Urinary bladder (tissue), 4 donors: Measurements from ENCODE around the gene ADARB1. TPM values are rescaled to one million over a fixed set of nuclear protein-coding genes. Genes with fewer than 3 reads are reported as not detected.

ENCODE experiments used
- DNase-seq: peaks from one replicate; pipeline ENCODE4 v3.0.0-alpha.2; 2015; ENCODE audit errors: extremely low spot score
- H3K27ac ChIP-seq: one replicate; pipeline ENCODE4 v1.5.1; 2013; ENCODE audit warnings: low read depth, mild to moderate bottlenecking, moderate library complexity
- H3K36me3 ChIP-seq: one replicate; pipeline ENCODE4 v1.6.1; 2013; ENCODE audit warnings: mild to moderate bottlenecking, moderate library complexity; ENCODE audit not compliant: insufficient read depth
- H3K4me1 ChIP-seq: one replicate; pipeline ENCODE4 v1.6.1; 2013; ENCODE audit warnings: mild to moderate bottlenecking, moderate library complexity; ENCODE audit not compliant: insufficient read depth
- H3K4me3 ChIP-seq: one replicate; pipeline ENCODE4 v1.5.1; 2013; ENCODE audit warnings: low read depth, low read length
- WGBS: extraction: QIAGEN DNeasy Blood & Tissue Kit; methylation state at CpG from one replicate; pipeline ENCODE4 v1.1.7; 2013; 5-methylcytosine and 5-hydroxymethylcytosine counted together
- polyA plus RNA-seq: library from polyadenylated mRNA; stranded (reverse); fragments of 200-250 nt; gene quantifications from one replicate; pipeline ENCODE4 v1.2.3, GENCODE V29; 2013
- total RNA-seq: library from RNA; depleted of rRNA; stranded (reverse); fragments of >200 nt; gene quantifications from one replicate; pipeline ENCODE4 v1.2.3, GENCODE V29; 2014
- donor health status: healthy with polysubstance abuse.
- donor health status: healthy.

The ADARB1 gene
- total and polyA plus RNA-seq, 2 donors: 35.3 to 79.8 TPM

DNA sequence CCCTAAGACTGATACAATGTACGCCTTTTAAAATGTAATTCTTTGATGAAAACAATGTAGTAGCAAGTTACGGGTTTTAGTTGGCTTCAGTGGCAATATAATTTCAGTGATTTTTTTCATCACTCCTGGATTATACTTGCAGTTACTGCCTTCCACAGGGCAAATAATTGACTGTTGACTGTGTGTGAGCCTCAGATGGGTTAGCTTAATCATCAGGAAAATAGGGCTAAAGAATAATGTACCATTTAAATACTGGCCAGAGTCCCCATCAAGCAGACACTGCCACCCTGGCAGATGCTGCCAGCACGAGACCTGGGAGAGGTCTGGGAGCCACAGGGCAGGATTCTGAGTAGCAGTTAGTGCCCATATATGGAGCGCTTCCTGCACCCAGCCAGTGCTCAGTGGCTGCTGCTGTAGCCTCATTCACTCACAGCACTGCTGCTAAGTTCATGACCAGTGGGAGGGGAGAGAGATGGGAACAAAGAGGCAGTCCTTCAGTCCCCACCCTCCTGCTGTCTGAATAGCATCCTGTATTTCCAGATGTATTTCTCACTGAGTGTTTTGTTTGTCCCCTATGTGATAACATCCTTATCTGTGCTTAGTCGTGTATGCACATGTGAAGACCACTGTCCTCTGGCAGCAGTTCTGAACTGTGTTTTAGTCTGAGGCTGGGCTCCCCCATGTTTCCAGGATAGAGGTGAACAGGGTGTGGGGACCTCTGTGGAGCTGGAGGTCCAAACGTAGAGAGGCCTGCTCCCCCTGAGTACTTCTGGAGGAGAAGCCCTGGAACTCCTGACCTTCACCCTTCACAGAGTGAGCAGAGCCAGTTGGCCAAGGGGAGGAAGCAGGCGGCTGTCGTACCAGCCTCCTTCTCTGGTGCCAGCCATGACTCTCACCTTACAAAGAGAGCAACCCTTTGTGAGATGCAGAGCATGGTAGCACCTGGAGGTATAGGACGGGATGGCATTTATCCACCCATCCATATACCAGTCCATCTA, 80.4 kb downstream of the ADARB1 start:
- WGBS: 71% methylated on average over 9 of the region's 9 CpGs
- no peaks in the 10 kb centered on the region for H3K4me1 ChIP-seq
- no peaks in the 10 kb centered on the region for H3K36me3 ChIP-seq
- no peak overlapping the region for H3K27ac ChIP-seq
- no peak overlapping the region for H3K4me3 ChIP-seq
- DNase-seq: no peak

DNA sequence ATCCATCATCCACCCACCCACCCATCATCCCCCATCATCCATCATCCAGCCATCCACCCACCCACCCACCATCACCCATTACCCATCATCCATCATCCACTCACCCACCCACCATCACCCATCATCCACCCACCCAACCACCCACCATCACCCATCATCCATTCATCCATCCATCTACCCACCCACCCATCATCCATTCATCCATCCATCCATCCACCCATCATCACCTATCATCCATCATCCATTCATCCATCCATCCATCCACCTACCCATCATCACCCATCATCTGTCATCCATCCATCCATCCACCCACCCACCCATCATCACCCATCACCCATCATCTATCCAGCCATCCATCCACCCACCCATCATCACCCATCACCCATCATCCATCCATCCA, 81.5 kb downstream of the ADARB1 start:
- DNase-seq: no peak
- Histone ChIP-seq H3K4me1 (no peaks in the 10 kb centered on the region), H3K27ac (no peak overlapping the region), H3K4me3 (no peak overlapping the region), H3K36me3 (no peaks in the 10 kb centered on the region)

DNA sequence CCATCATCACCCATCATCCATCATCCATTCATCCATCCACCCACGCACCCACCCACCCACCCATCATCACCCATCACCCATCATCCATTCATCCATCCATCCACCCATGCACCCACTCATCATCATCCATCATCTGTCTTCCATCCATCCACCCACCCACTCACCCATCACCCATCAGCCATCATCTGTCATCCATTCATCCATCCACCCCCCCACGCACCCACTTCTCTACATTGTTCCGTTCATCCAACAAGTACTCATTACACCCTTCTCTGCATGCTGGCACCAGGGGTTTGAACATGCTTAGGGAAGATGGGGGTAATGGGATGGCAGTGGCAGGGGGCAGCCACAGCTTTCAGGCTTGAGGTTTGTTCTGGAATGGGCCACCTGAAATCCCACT, 82.1 kb downstream of the ADARB1 start:
- Histone ChIP-seq H3K4me1 (no peaks in the 10 kb centered on the region), H3K4me3 (no peak overlapping the region), H3K27ac (no peak overlapping the region), H3K36me3 (no peaks in the 10 kb centered on the region)
- whole genome bisulfite sequencing: 97% methylated on average over 3 of the region's 3 CpGs
- no peak for DNase-seq

DNA sequence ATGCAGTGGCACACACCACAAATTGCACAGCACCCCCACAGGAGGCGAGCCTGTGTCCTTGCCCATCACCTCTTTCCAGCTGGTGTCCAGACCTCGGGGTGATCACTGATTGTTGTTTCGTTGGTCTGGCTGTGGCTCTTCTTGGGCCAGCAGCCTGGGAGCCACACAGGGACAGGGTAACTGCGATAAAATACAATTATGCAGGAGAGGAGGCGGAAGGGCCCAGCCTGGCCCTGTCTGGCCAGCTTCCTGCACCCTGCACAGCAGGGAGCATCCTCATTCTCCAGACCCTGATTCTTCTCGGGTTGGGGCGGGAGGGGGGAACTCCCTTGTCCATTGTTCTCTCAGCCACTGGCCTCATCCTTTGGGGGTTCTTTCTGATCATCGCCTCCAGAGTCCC, 83.6 kb downstream of the ADARB1 start:
- no peaks in the 10 kb centered on the region for H3K36me3 ChIP-seq
- no peak overlapping the region for H3K4me3 ChIP-seq
- WGBS: 89% methylated on average over 8 of the region's 8 CpGs
- no peak overlapping the region for H3K27ac ChIP-seq
- DNase-seq: no peak
- no peaks in the 10 kb centered on the region for H3K4me1 ChIP-seq

DNA sequence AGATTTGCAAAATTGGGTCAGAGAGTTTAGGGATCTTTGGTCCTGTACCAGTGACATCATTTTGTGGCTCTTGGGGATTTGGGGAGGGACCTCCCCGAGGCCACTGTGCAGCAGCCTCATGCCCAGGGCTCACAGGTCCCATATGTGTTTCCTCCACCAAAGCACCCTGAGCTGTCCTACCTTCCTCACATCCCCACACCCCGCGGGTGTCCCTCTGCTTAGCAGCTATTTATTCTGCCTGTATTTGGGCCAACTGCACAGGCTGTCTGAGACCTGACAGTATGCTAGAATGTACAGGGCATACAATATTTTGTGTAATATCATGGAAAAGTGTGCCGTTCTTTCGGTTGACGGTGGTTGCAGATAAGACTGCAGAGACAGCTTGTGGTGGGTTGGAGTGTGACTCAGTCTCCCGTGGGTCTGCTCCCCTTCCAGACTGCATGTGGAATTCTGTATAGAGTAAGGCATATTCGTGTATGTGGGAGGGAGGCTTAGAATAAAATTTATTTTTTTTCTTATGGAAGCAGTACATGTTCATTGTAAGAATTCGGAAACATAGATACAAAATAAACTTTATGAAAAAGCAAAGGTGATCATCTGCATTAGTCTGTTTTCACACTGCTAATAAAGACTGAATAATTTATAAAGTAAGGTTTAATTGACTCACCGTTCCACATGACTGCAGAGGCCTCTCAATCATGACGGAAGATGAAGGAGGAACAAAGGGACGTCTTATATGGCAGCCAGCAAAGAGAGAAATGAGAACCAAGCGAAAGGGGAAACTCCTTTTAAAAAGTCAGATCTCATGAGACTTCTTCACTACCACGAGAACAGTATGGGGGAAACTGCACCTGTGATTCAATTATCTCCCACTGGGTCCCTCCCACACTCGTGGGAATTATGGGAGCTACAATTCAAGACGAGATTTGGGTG, 84.4 kb downstream of the ADARB1 start:
- no peak overlapping the region for H3K4me3 ChIP-seq
- no peak for DNase-seq
- 84% methylated on average over 16 of the region's 16 CpGs for WGBS
- no peak overlapping the region for H3K27ac ChIP-seq
- H3K4me1 ChIP-seq: no peaks in the 10 kb centered on the region
- no peaks in the 10 kb centered on the region for H3K36me3 ChIP-seq

DNA sequence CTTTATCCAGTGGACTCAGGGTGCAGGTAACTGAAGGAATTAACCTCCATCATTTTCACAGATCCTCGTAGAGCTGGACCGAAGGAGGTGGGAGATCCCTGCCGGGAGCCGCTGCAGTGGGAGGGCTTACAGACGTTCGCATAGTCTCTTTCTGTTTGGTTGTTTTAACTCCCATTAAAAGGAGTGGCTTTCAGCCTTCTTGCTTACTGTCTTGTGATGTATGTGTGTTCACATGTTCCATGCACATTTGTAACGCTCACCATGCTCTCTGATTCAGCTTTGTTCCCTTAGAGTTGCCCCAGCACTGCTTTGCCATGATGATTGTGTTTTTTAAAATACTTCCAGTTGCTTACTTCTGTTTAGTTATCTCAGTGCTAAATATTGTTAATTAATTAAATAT, 85.8 kb downstream of the ADARB1 start:
- no peak overlapping the region for H3K4me3 ChIP-seq
- no peaks in the 10 kb centered on the region for H3K4me1 ChIP-seq
- 85% methylated on average over 7 of the region's 7 CpGs for WGBS
- no peak for DNase-seq
- H3K27ac ChIP-seq: no peak overlapping the region
- H3K36me3 ChIP-seq: no peaks in the 10 kb centered on the region

DNA sequence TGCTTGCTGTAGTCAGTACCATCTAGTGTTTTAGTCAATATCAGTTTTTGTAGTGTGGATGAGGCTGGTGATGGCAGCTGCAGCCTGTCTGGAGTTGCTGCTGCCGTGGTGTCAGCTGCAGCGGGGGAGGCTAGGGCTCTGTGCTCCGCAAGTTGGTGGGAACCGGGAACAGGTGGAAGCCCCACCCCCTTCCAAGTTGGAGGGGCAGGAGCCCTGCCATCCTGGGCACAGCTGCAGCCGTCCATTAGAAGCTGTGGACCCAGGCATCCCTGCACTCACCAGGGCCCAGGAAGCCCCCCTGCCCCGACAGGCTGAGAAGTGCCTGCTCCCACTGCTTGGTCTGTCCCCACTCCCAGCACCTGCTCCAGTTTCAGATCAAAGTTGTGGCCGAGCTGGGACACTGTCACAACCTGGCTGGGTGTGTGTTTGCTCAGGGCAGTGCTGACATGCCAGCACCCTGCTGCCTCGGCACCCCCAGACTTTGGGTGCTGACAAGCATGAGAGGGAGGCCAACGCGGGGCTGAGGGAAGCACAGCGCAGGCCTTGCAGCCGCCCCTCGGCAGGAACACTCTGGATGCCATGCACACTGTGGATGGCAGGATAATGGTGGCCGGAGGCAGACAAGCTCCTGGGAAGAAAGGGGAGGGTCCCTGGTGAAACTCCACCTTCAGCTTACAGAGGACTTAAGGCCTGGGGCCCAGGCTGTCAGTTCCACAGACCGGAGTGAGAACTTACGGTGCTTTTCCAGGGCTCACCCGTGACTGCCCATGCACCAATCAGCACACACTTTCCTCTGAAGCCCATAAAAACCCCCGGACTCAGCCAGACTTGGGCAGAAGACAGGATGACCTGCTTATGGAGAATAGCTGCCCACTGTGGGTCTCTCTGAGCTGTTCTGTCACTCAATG, 86.9 kb downstream of the ADARB1 start:
- Histone ChIP-seq H3K27ac (no peak overlapping the region), H3K4me3 (no peak overlapping the region), H3K36me3 (no peaks in the 10 kb centered on the region), H3K4me1 (no peaks in the 10 kb centered on the region)
- DNase-seq: no peak
- WGBS: 59% methylated on average over 18 of the region's 18 CpGs

DNA sequence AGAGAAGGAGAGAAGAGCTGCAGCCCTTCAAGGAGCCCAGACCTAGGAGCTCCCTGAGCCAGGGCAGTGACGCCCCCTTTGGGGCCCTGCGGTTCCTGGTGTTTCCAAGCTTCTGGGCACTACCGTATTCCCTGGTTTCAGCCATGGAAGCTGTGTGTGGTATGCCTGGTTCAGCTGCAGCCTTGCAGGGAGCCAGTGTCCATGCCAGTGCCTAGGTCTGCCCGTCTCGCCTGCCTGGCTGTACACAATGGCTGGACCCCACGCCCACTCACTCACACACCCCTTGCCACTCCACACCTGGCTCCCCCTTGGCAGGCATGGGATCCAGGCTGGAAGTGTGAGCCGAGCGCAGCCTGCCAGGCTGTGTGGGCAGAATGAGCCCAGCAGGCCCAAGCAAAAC, 87.7 kb downstream of the ADARB1 start:
- no peak for DNase-seq
- WGBS: 96% methylated on average over 8 of the region's 8 CpGs

DNA sequence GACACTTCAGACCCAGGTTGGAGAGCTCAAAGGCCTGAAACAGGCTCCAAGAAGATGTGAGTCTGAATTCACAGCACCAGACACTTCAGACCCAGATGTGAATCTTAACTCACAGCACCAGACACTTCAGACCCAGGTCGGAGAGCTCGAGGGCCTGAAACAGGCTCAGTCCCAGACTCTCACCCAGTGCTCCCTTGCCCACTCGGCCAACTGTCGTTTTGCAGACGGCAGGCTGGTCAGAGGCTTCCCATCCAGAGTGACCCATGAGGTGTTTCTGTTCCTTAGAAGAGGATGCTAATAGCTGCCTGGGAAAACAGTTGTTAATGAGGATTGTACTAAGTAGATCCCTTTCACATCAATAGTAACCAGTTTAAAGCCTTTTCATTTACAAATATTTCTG, 88.4 kb downstream of the ADARB1 start:
- no peak overlapping the region for H3K27ac ChIP-seq
- DNase-seq: no peak
- 83% methylated on average over 5 of the region's 5 CpGs for WGBS

More for the DNA sequence above, 87.7 kb downstream of the ADARB1 start:
- Histone ChIP-seq H3K4me1 (no peaks in the 10 kb centered on the region), H3K36me3 (no peaks in the 10 kb centered on the region), H3K27ac (no peak overlapping the region), H3K4me3 (no peak overlapping the region)

DNA sequence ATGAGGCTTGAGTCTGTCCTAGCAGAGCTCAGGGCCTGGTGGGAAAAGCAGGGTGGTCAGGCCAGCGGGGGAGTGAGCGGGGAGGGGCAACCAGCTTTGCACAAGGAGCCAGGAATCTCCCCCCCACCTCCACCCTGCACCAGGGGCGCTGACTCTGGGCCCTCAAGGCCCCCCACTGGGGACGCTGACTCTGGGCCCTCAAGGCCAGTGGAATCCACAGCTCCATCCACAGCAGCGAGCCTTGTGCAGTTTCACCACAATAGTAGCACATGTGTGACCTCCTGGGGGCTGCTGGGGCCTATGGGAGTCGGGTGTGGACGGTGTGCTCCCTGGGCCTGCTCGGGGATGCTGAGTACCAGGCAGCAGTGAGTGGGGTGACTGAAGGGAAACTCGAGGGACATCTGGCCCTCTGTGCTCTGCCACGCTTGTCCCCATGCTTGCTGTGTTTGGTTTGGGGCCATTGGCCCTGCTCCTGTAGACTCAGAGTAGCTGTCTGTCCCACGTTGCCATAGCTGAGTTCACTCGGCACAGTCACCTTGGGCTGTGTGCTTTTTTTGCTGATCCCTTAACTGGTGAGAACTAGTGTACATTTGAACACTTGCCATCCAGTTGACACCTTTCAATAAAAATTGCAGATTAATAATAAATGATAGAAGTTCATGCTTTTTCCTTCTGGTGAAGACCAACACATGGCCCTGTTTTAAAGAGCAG, 89.2 kb downstream of the ADARB1 start:
- Histone ChIP-seq H3K36me3 (no peaks in the 10 kb centered on the region), H3K4me1 (no peaks in the 10 kb centered on the region), H3K27ac (no peak overlapping the region), H3K4me3 (no peak overlapping the region)
- WGBS: 88% methylated on average over 12 of the region's 12 CpGs
- DNase-seq: no peak

More for the DNA sequence above, 88.4 kb downstream of the ADARB1 start:
- Histone ChIP-seq H3K36me3 (no peaks in the 10 kb centered on the region), H3K4me1 (no peaks in the 10 kb centered on the region), H3K4me3 (no peak overlapping the region)

DNA sequence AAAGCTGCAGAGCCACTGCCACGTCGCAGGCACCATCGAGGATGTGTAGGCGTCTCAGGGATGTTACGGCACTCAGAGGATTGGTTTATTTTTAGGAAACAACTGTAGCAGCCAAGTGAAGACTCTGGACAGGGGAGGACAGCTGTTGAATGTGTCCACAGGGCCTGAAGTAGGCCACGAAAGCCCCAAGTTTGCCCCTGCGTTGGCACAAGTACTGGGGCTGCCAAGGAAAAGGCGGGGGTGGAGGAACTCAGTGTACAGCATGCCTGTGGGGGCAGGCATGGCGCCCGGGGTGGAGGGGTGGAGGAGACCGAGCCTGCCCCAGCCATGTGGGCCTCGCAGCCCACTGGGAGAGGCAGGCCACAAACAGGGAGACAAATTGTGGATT, 89.7 kb downstream of the ADARB1 start:
- DNase-seq: no peak
- H3K27ac ChIP-seq: no peak overlapping the region
- no peak overlapping the region for H3K4me3 ChIP-seq
- 57% methylated on average over 12 of the region's 12 CpGs for WGBS
- no peaks in the 10 kb centered on the region for H3K36me3 ChIP-seq
- H3K4me1 ChIP-seq: no peaks in the 10 kb centered on the region

DNA sequence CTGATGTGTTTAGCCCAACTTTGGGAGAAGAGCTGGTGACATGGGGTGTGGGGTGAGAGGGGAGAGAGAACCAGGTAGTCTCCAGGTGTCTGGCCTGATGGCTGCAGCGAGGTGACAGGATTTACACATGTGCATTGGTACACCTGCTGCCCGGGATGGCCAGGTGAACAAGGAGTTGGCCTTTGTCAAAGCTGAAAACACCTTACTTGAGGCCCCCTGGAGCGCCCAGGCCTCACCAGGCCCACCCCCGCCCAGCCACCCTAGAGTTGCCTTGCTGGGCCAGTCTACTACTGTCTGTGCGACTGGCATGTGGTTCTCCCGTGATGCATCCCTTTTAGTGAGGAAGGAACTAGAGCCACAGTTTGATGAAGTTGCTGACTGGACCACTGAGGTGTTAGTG, 90.5 kb downstream of the ADARB1 start:
- no peaks in the 10 kb centered on the region for H3K4me1 ChIP-seq
- no peak overlapping the region for H3K27ac ChIP-seq
- 93% methylated on average over 6 of the region's 6 CpGs for WGBS
- no peak for DNase-seq
- H3K4me3 ChIP-seq: no peak overlapping the region
- H3K36me3 ChIP-seq: no peaks in the 10 kb centered on the region
